ENCODE measurements around the gene CCDC187. TPM values are rescaled to one million over a fixed set of nuclear protein-coding genes. Genes with fewer than 3 reads are reported as not detected.

Gene CCDC187
- total RNA-seq, 1 donor from 2014 or later: 0.69 TPM

DNA sequence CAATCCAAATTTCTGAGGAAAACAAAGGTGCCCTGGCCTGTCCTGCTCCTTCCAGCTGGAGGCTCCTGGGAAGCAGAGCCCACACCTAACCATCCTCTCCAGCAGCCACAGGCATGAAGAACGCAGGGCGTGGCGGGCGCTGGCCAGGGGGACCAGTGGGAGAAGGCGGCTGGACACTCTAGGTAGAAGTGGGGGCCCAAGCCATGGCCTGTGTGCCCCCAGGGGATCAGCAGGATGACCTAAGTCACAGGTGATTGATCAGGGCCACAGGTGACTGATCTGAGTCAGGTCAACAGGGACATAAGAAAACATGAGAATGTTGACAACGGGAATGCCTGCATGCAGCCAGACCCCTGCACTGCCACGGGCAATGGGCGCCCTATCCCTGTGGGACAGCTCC lies 61.6 kb downstream of the CCDC187 start:
- TF ChIP-seq, protein P1, sequence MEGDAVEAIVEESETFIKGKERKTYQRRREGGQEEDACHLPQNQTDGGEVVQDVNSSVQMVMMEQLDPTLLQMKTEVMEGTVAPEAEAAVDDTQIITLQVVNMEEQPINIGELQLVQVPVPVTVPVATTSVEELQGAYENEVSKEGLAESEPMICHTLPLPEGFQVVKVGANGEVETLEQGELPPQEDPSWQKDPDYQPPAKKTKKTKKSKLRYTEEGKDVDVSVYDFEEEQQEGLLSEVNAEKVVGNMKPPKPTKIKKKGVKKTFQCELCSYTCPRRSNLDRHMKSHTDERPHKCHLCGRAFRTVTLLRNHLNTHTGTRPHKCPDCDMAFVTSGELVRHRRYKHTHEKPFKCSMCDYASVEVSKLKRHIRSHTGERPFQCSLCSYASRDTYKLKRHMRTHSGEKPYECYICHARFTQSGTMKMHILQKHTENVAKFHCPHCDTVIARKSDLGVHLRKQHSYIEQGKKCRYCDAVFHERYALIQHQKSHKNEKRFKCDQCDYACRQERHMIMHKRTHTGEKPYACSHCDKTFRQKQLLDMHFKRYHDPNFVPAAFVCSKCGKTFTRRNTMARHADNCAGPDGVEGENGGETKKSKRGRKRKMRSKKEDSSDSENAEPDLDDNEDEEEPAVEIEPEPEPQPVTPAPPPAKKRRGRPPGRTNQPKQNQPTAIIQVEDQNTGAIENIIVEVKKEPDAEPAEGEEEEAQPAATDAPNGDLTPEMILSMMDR (IDR thresholded peaks at IDR 0.05): no peak
- H3K27ac Mint-ChIP-seq: peak overlapping the region; percentile 92
- no peaks in the 10 kb centered on the region for H3K27me3 Mint-ChIP-seq
- H3K4me1 Mint-ChIP-seq: peaks cover 82% of the 10 kb centered on the region
- H3K9me3 Mint-ChIP-seq: no peaks in the 10 kb centered on the region
- ChIA-PET POLR2A (interaction anchor here (2.0 to 2.8 kb wide), 2 partner anchors 17 to 72 kb away, joined by 10 to 33 read pairs; no protein-coding TSS in a partner anchor), CTCF (interaction anchor here (1.1 to 3.6 kb wide), 8 partner anchors 14 to 109 kb away, joined by 3 to 39 read pairs (median 5); no protein-coding TSS in a partner anchor)
- no peak for ATAC-seq (ENCODE audit: low read depth)
- H3K4me3 Mint-ChIP-seq: peak overlapping the region; percentile 50
- DNase-seq: no peak
- peaks cover 46% of the 10 kb centered on the region for H3K36me3 Mint-ChIP-seq (ENCODE audit: low read depth)
- intact Hi-C loops (cut with micrococcal nuclease): loop anchor here (5.0 to 10.0 kb wide), 2 partner anchors 35 to 163 kb away; partner anchors contain the start of genes LHX3 and SNAPC4

- no peak for ATAC-seq (ENCODE audit: low read depth)
- Mint-ChIP-seq H3K36me3 (ENCODE audit: low read depth) (peaks cover 46% of the 10 kb centered on the region), H3K4me1 (peaks cover 82% of the 10 kb centered on the region), H3K27me3 (no peaks in the 10 kb centered on the region), H3K4me3 (peak overlapping the region; percentile 50), H3K27ac (peak overlapping the region; percentile 92), H3K9me3 (no peaks in the 10 kb centered on the region)
- intact Hi-C loops (cut with micrococcal nuclease): loop anchor here (5.0 to 10.0 kb wide), 2 partner anchors 34 to 163 kb away; partner anchors contain the start of genes LHX3 and SNAPC4
- POLR2A ChIA-PET: interaction anchor here (2.4 to 2.8 kb wide), 2 partner anchors 16 to 17 kb away, joined by 33 to 60 read pairs; no protein-coding TSS in a partner anchor
- CTCF ChIA-PET: interaction anchor here (0.9 to 2.2 kb wide), 2 partner anchors 26 to 71 kb away, joined by 6 to 8 read pairs; no protein-coding TSS in a partner anchor
- TF ChIP-seq, protein P1 (IDR thresholded peaks at IDR 0.05): no peak
- DNase-seq: no peak
Observed at GRCh38 chr9:136241542-136241941, 62.4 kb downstream of the CCDC187 start.

DNA sequence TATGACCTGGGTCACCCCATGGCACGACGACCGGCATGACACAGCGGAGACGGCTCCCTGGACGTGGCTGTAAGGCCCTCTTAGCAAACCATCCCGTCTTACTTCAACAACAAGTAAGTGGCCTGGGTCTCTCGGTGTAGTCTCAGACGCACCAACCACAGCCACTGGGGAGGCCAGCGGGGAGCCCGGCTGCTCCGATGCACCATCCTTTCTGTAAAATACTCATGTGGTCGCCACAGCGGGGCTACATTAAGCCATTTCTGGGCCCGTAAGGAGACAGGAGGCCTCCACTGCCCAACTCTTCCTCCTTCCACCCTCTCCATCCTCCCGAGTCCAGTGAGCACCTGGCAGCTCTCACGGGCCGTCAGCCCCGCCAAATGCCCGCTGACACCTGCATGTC lies 63.0 kb downstream of the CCDC187 start:
- ChIA-PET CTCF (interaction anchor here (0.9 kb wide), 1 partner anchor 70 kb away, joined by 6 read pairs; no protein-coding TSS in a partner anchor), POLR2A (interaction anchor here (1.3 to 2.4 kb wide), 4 partner anchors 15 to 48 kb away, joined by 4 to 60 read pairs (median 10); no protein-coding TSS in a partner anchor)
- Mint-ChIP-seq H3K36me3 (ENCODE audit: low read depth) (peaks cover 50% of the 10 kb centered on the region), H3K4me3 (peak overlapping the region; percentile 50), H3K27ac (peak overlapping the region; percentile 92), H3K9me3 (no peaks in the 10 kb centered on the region), H3K27me3 (no peaks in the 10 kb centered on the region), H3K4me1 (peaks cover 83% of the 10 kb centered on the region)
- DNase-seq (no peak), ATAC-seq (ENCODE audit: low read depth) (no peak)
- TF ChIP-seq, protein P1 (IDR thresholded peaks at IDR 0.05): no peak
- intact Hi-C loops (cut with micrococcal nuclease): loop anchor here (1.0 to 10.0 kb wide), 3 partner anchors 16 to 164 kb away; partner anchors contain the start of genes LHX3 and SNAPC4

- H3K4me1 Mint-ChIP-seq: peaks cover 90% of the 10 kb centered on the region
- ChIA-PET POLR2A (interaction anchor here (0.7 to 2.4 kb wide), 11 partner anchors 9 to 107 kb away, joined by 3 to 60 read pairs (median 3); no protein-coding TSS in a partner anchor), CTCF (interaction anchor here (0.6 to 1.6 kb wide), 7 partner anchors 12 to 134 kb away, joined by 3 to 15 read pairs (median 5); no protein-coding TSS in a partner anchor)
- intact Hi-C loops (cut with micrococcal nuclease): loop anchor here (1.0 to 10.0 kb wide), 4 partner anchors 15 to 165 kb away; partner anchors contain the start of genes LHX3 and SNAPC4
- H3K27me3 Mint-ChIP-seq: no peaks in the 10 kb centered on the region
- ATAC-seq (ENCODE audit: low read depth) (peak; percentile 78), DNase-seq (peak; percentile 64)
- H3K27ac Mint-ChIP-seq: peak overlapping the region; percentile 79
- peaks cover 58% of the 10 kb centered on the region for H3K36me3 Mint-ChIP-seq (ENCODE audit: low read depth)
- TF ChIP-seq, protein P1 (IDR thresholded peaks at IDR 0.05): no peak
- peak overlapping the region; percentile 76 for H3K4me3 Mint-ChIP-seq
- no peaks in the 10 kb centered on the region for H3K9me3 Mint-ChIP-seq
Observed at GRCh38 chr9:136239983-136240330, 63.9 kb downstream of the CCDC187 start.

All from activated B cell treated with CpG ODN at 0.5 μM for 24 hours (primary cell).